ENCODE data around the gene SMARCB1.

DNA sequence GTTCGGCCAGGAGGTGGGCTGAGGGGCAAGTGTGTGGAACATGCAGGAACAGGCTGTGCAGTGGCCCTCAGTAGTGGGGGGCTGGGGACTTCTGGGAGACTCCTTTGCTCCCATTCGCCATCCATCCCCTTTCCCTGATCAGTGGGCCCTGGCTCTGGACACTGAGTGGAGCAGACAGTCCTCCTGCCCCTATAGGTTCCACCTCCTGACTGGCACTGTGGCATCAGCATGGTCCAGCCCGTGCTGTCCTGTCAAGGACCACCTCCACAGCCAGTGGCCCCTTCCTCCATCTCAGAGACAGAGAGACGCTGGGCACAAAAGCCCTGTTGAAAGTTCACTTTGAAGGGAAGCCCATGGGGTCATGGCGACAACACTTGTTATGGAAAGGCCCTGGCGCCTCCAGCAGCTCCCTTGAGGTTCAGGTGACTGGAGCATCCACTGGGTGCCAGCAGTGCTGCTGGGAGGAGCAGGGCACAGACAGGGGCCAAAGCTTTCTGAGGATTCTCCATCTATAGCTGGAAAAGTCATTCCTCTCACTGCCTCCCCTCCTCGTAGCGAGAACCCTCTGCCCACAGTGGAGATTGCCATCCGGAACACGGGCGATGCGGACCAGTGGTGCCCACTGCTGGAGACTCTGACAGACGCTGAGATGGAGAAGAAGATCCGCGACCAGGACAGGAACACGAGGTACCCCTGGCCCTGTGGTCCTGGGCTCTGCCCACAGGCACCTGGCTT lies 46.4 kb downstream of the SMARCB1 start:
- no peak for TF ChIP-seq EZH2 (IDR thresholded peaks at IDR 0.05; ENCODE audit: borderline replicate concordance, low read length)
- TF ChIP-seq, protein P1, sequence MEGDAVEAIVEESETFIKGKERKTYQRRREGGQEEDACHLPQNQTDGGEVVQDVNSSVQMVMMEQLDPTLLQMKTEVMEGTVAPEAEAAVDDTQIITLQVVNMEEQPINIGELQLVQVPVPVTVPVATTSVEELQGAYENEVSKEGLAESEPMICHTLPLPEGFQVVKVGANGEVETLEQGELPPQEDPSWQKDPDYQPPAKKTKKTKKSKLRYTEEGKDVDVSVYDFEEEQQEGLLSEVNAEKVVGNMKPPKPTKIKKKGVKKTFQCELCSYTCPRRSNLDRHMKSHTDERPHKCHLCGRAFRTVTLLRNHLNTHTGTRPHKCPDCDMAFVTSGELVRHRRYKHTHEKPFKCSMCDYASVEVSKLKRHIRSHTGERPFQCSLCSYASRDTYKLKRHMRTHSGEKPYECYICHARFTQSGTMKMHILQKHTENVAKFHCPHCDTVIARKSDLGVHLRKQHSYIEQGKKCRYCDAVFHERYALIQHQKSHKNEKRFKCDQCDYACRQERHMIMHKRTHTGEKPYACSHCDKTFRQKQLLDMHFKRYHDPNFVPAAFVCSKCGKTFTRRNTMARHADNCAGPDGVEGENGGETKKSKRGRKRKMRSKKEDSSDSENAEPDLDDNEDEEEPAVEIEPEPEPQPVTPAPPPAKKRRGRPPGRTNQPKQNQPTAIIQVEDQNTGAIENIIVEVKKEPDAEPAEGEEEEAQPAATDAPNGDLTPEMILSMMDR (IDR thresholded peaks at IDR 0.05; ENCODE audit: low read length): no peak

All from OCI-LY1 (cell line).